Upper lobe of left lung (tissue), 4 donors: ENCODE data around the gene KCNK13.

ENCODE experiments used
- POLR2AphosphoS5 ChIP-seq, 2 donors: sonication (generic); formaldehyde crosslinking; IDR thresholded peaks; one replicate each; pipeline ENCODE4 v1.5.1; 2017; ENCODE audit warnings: antibody characterized with exemption in 2 of 2
- TF ChIP-seq, protein P1 (sequence below), 6 experiments: fragments of 450-650 bp in 4 of 6; fragments of 200-600 bp in 2 of 6; sonication (generic) in 2 of 6; IDR thresholded peaks; one replicate each; pipeline ENCODE4 v1.5.1; 2016 to 2019; ENCODE audit warnings: antibody characterized with exemption in 6 of 6

DNA sequence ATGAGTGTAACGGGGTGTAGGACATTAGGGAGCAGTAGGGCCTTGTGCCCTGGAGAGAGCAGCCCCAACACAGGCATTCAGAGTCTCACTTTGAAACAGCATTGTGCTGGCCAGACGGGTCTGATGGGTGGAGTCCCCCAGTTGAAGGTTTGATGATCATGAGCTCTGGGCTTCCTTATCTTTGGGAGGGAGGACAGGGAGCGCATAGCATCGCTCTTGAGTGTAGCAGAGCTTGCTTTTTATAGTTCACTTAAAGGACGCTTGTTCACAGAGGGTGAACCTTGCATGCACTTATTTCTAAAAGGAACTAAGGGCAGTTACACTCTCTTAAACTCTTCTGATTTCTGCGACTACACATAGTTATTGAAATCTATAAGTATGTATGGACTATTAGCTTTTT, 10.6 kb downstream of the KCNK13 start:
- TF ChIP-seq, protein P1, sequence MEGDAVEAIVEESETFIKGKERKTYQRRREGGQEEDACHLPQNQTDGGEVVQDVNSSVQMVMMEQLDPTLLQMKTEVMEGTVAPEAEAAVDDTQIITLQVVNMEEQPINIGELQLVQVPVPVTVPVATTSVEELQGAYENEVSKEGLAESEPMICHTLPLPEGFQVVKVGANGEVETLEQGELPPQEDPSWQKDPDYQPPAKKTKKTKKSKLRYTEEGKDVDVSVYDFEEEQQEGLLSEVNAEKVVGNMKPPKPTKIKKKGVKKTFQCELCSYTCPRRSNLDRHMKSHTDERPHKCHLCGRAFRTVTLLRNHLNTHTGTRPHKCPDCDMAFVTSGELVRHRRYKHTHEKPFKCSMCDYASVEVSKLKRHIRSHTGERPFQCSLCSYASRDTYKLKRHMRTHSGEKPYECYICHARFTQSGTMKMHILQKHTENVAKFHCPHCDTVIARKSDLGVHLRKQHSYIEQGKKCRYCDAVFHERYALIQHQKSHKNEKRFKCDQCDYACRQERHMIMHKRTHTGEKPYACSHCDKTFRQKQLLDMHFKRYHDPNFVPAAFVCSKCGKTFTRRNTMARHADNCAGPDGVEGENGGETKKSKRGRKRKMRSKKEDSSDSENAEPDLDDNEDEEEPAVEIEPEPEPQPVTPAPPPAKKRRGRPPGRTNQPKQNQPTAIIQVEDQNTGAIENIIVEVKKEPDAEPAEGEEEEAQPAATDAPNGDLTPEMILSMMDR (IDR thresholded peaks at IDR 0.05) = no peak
- no peak for TF ChIP-seq POLR2AphosphoS5 (IDR thresholded peaks at IDR 0.05)
